ENCODE measurements around the gene POLN.

POLN gene

GRCh38 chr4:2116687-2117400 is 125.1 kb downstream of the POLN start:
- no peak for DNase-seq (ENCODE audit: low read depth in 2 of 2)

- DNase-seq (ENCODE audit: low read depth in 2 of 2) = no peak
These were observed 136.4 kb downstream of the POLN start for GRCh38 chr4:2105559-2105958.

GRCh38 chr4:2104556-2105345 is 137.2 kb downstream of the POLN start:
- no peak for DNase-seq (ENCODE audit: low read depth in 2 of 2)

- DNase-seq (ENCODE audit: low read depth in 2 of 2) = no peak
These were observed 137.9 kb downstream of the POLN start for GRCh38 chr4:2103843-2104547.

- no peak for DNase-seq (ENCODE audit: low read depth in 2 of 2)
These were observed 138.6 kb downstream of the POLN start for GRCh38 chr4:2103127-2103842.

GRCh38 chr4:2102045-2102883 is 139.7 kb downstream of the POLN start:
- no peak for DNase-seq (ENCODE audit: low read depth in 2 of 2)

- DNase-seq (ENCODE audit: low read depth in 2 of 2) = no peak
These were observed 140.4 kb downstream of the POLN start for GRCh38 chr4:2101346-2102044.

- DNase-seq (ENCODE audit: low read depth in 2 of 2) = no peak
These were observed 145.8 kb downstream of the POLN start for GRCh38 chr4:2096073-2096609.

- no peak for DNase-seq (ENCODE audit: low read depth in 2 of 2)
These were observed 146.5 kb downstream of the POLN start for GRCh38 chr4:2095236-2096072.

- DNase-seq (ENCODE audit: low read depth in 2 of 2) = no peak
These were observed 147.4 kb downstream of the POLN start for GRCh38 chr4:2094545-2094944.

- no peak for DNase-seq (ENCODE audit: low read depth in 2 of 2)
These were observed 148.7 kb downstream of the POLN start for GRCh38 chr4:2093265-2093664.

- DNase-seq (ENCODE audit: low read depth in 2 of 2) = no peak
These were observed 149.3 kb downstream of the POLN start for GRCh38 chr4:2092669-2093053.

- DNase-seq (ENCODE audit: low read depth in 2 of 2) = no peak
These were observed 149.8 kb downstream of the POLN start for GRCh38 chr4:2091990-2092668.

GRCh38 chr4:2090642-2091041 is 151.3 kb downstream of the POLN start:
- no peak for DNase-seq (ENCODE audit: low read depth in 2 of 2)

- no peak for DNase-seq (ENCODE audit: low read depth in 2 of 2)
These were observed 152.7 kb downstream of the POLN start for GRCh38 chr4:2089222-2089621.

- DNase-seq (ENCODE audit: low read depth in 2 of 2) = no peak
These were observed 154.8 kb downstream of the POLN start for GRCh38 chr4:2087170-2087569.

GRCh38 chr4:2085496-2085901 is 156.4 kb downstream of the POLN start:
- no peak for DNase-seq (ENCODE audit: low read depth in 2 of 2)

GRCh38 chr4:2084316-2084715 is 157.6 kb downstream of the POLN start:
- DNase-seq (ENCODE audit: low read depth in 2 of 2) = no peak

GRCh38 chr4:2083826-2084160 is 158.1 kb downstream of the POLN start:
- no peak for DNase-seq (ENCODE audit: low read depth in 2 of 2)

All from fibroblast of skin of left quadriceps (primary cell).